GM06990 (cell line): ENCODE results near the gene SGK2.
"Not testable (repeated sequence)": the region's sequence is repeated elsewhere in the genome, so short reads cannot be mapped to it uniquely, and the experiment has no call there.

Experiments used
- DNase-seq: peaks from one replicate; pipeline ENCODE4 v3.0.0-alpha.2; 2011; ENCODE audit not compliant: insufficient read length; ENCODE audit errors: extremely low read depth
- H3K27me3 ChIP-seq: replicated peaks from 2 replicates; pipeline ENCODE4 v1.6.0; 2011; ENCODE audit warnings: low read length; ENCODE audit not compliant: control insufficient read depth, insufficient read depth
- H3K36me3 ChIP-seq: 2 replicates; pipeline ENCODE4 v1.5.1; 2011; ENCODE audit warnings: low read length; ENCODE audit not compliant: control insufficient read depth, insufficient read depth
- H3K4me3 ChIP-seq: replicated peaks from 2 replicates; pipeline ENCODE4 v1.5.1; 2011; ENCODE audit warnings: low read depth, mild to moderate bottlenecking, control low read depth, low read length
- TF ChIP-seq, protein P1 (sequence below): IDR thresholded peaks from 2 replicates; pipeline ENCODE4 v1.5.1; 2011; ENCODE audit warnings: low read length, control low read depth, mild to moderate bottlenecking, inconsistent platforms; ENCODE audit not compliant: insufficient read depth, poor library complexity, severe bottlenecking

SGK2 gene

DNA sequence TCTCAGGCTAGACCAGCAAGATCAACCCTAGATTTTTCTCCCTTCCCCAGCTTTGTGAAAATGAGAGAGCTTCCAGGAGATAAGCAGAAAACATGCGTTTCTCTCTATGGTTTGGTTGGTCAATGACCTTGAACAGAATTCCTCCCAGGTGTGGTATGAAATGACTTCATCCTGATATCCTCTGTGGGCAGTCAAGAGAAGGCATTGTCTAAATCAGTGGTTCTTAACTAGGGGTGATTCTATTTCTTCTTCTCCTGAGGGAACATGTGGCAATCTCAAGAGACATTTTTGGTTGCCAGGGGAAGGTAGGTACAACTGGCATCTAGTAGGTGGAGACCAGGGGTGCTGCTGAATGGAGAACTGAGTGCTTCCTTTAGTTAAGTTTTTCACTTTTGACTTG is 44.3 kb downstream of the SGK2 start:
- Histone ChIP-seq H3K36me3 (peaks cover 4% of the 10 kb centered on the region), H3K4me3 (no peak overlapping the region), H3K27me3 (no peaks in the 10 kb centered on the region)
- TF ChIP-seq, protein P1, sequence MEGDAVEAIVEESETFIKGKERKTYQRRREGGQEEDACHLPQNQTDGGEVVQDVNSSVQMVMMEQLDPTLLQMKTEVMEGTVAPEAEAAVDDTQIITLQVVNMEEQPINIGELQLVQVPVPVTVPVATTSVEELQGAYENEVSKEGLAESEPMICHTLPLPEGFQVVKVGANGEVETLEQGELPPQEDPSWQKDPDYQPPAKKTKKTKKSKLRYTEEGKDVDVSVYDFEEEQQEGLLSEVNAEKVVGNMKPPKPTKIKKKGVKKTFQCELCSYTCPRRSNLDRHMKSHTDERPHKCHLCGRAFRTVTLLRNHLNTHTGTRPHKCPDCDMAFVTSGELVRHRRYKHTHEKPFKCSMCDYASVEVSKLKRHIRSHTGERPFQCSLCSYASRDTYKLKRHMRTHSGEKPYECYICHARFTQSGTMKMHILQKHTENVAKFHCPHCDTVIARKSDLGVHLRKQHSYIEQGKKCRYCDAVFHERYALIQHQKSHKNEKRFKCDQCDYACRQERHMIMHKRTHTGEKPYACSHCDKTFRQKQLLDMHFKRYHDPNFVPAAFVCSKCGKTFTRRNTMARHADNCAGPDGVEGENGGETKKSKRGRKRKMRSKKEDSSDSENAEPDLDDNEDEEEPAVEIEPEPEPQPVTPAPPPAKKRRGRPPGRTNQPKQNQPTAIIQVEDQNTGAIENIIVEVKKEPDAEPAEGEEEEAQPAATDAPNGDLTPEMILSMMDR, result no peak
- DNase-seq, result no peak

DNA sequence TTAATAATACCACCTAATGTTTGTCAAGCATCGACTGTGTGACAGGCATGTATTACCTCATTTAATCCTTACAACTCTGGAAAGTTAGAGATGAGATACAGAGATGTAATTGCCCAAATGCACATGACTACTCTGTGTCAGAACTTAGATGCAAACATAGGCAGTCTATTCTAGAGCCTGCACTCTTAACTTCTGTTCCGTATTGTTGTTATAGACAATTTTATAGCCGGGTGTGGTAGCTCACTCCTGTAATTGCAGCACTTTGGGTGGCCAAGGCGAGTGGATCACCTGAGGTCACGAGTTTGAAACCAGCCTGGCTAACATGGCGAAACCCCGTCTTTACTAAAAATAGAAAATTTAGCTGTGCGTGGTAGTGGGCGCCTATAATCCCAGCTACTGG is 46.9 kb downstream of the SGK2 start:
- Histone ChIP-seq H3K4me3 (no peak overlapping the region), H3K36me3 (no peaks in the 10 kb centered on the region; the same call in none of the 2 replicates), H3K27me3 (no peaks in the 10 kb centered on the region)
- DNase-seq, result no peak
- TF ChIP-seq, protein P1, result no peak

- not testable (repeated sequence) for H3K27me3 ChIP-seq, H3K4me3 ChIP-seq, H3K36me3 ChIP-seq, DNase-seq
Observed at GRCh38 chr20:43607278-43607677, 48.5 kb downstream of the SGK2 start.

DNA sequence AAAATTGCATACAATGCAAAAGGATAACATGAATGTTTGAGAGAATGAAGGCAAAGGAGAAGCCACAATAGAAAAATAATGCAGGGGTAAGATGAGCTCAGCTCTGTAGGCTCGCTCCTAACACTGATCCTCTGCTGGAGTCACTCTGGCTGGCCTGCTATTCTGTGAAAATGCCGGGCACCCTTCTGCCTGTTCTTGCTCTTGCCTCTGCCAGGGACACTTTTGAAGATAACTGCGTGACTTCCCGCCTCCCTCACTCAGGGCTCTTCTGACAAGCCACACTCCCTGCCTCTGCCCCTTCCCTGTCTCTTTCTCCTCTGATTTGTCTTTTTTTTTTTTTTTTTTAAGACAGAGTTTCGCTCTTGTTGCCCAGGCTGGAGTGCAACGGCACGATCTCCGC is 72.8 kb downstream of the SGK2 start:
- TF ChIP-seq, protein P1, result no peak
- Histone ChIP-seq H3K27me3 (no peaks in the 10 kb centered on the region), H3K36me3 (peaks cover 4% of the 10 kb centered on the region; the same call in 1 of the 2 replicates), H3K4me3 (no peak overlapping the region)
- DNase-seq, result no peak
